ENCODE data around the gene LRBA. TPM values are rescaled to one million over a fixed set of nuclear protein-coding genes. Genes with fewer than 3 reads are reported as not detected.

Gene LRBA
- total and polyA plus RNA-seq, 2 of the 4 experiments (the other 2 are of a cell fraction) = 10.2 to 51.6 TPM

GRCh38 chr4:150949943-150950342, 65.1 kb downstream of the LRBA start:
- H3K4ac ChIP-seq (ENCODE audit: low read depth, low read length) = no peak overlapping the region
- H2AK5ac ChIP-seq (ENCODE audit: low read depth, low read length) = no peak overlapping the region
- H4K91ac ChIP-seq (ENCODE audit: insufficient read depth, low read depth, low read length) = no peak overlapping the region
- H3K23ac ChIP-seq (ENCODE audit: low read depth, low read length) = no peak overlapping the region
- POLR2A ChIA-PET (ENCODE audit: unreplicated experiment) = no interaction called here
- BruUV-seq (replicated peaks) = no TSS peak
- no peak overlapping the region for H2BK15ac ChIP-seq (ENCODE audit: low read depth, low read length)
- in situ Hi-C loops (cut with MboI; ENCODE audit: low sequenced_read_pairs) = no loop called here
- CTCF ChIA-PET = interaction anchor here (0.6 kb wide), 1 partner anchor 148 kb away, joined by 4 read pairs; no protein-coding TSS in a partner anchor
- no peak overlapping the region for H2AK9ac ChIP-seq (replicated peaks; ENCODE audit: low read depth, low read length, poor library complexity)
- H4K20me1 ChIP-seq (ENCODE audit: insufficient read depth, low read length) = no peaks in the 10 kb centered on the region
- no peak overlapping the region for H3K18ac ChIP-seq (ENCODE audit: low read depth, low read length)
- TF ChIP-seq, protein P1, sequence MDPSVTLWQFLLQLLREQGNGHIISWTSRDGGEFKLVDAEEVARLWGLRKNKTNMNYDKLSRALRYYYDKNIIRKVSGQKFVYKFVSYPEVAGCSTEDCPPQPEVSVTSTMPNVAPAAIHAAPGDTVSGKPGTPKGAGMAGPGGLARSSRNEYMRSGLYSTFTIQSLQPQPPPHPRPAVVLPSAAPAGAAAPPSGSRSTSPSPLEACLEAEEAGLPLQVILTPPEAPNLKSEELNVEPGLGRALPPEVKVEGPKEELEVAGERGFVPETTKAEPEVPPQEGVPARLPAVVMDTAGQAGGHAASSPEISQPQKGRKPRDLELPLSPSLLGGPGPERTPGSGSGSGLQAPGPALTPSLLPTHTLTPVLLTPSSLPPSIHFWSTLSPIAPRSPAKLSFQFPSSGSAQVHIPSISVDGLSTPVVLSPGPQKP (IDR thresholded peaks at IDR 0.05; ENCODE audit: borderline replicate concordance, low read depth, low read length) = no peak
- no peak for TF ChIP-seq CHD1 (IDR thresholded peaks at IDR 0.05; ENCODE audit: low read depth, low read length)
- TF ChIP-seq FOS (IDR thresholded peaks at IDR 0.05; ENCODE audit: low read depth, low read length) = no peak
- TF ChIP-seq CEBPB (IDR thresholded peaks at IDR 0.05; ENCODE audit: low read depth, low read length) = no peak
- TF ChIP-seq NFE2L2 (IDR thresholded peaks at IDR 0.05; ENCODE audit: low read depth, low read length) = no peak
- no peak for TF ChIP-seq MAFK (IDR thresholded peaks at IDR 0.05; ENCODE audit: low read depth, low read length)
- no peak for TF ChIP-seq RFX5 (IDR thresholded peaks at IDR 0.05; ENCODE audit: low read depth, low read length)
- TF ChIP-seq RCOR1 (IDR thresholded peaks at IDR 0.05; ENCODE audit: insufficient replicate concordance, low read length) = no peak
- TF ChIP-seq SMC3 (IDR thresholded peaks at IDR 0.05; ENCODE audit: low read depth, low read length) = no peak
- no peak for TF ChIP-seq RAD21 (IDR thresholded peaks at IDR 0.05; ENCODE audit: low read length)
- TF ChIP-seq CTCF (conservative IDR thresholded peaks at IDR 0.05; ENCODE audit: low read depth, low read length) = no peak
- H4K8ac ChIP-seq (ENCODE audit: low read depth in 2 of 2, low read length in 2 of 2) = no peak overlapping the region
- no peak overlapping the region for H4K5ac ChIP-seq (ENCODE audit: low read depth, low read length)
- H2BK120ac ChIP-seq (ENCODE audit: low read depth, low read length) = no peak overlapping the region
- H3K14ac ChIP-seq (replicated peaks; ENCODE audit: low read depth, low read length) = no peak overlapping the region
- no peaks in the 10 kb centered on the region for H3K9me3 ChIP-seq (ENCODE audit: control insufficient read depth, insufficient read depth, low read length)
- no peak overlapping the region for H2BK5ac ChIP-seq (ENCODE audit: low read depth, low read length, poor library complexity, severe bottlenecking)
- dilution Hi-C loops (cut with HindIII; ENCODE audit: low sequenced_read_pairs, unreplicated experiment) = no loop called here
- no peak overlapping the region for H3K9ac ChIP-seq (ENCODE audit: low read depth, low read length)
- H3K56ac ChIP-seq (ENCODE audit: extremely low read depth, insufficient read depth, low read length) = no peak overlapping the region
- no peak overlapping the region for H2BK20ac ChIP-seq (ENCODE audit: low read depth, low read length)
- no peak overlapping the region for H3K4me2 ChIP-seq (ENCODE audit: low read depth, low read length)
- no peaks in the 10 kb centered on the region for H3K9me1 ChIP-seq (ENCODE audit: insufficient read depth, low read length)
- DNase-seq (no peak), ATAC-seq (ENCODE audit: low read depth) (no peak)
- H3K27me3 ChIP-seq (ENCODE audit: control insufficient read depth, insufficient read depth, low read length) = no peaks in the 10 kb centered on the region
- intact Hi-C loops (cut with micrococcal nuclease) = no loop called here
- no peak overlapping the region for H3K4me3 ChIP-seq (ENCODE audit: insufficient read depth, low read depth, low read length)
- H3K27ac ChIP-seq (ENCODE audit: insufficient read depth, low read length) = no peak overlapping the region
- H3K4me1 ChIP-seq (ENCODE audit: control insufficient read depth, insufficient read depth, low read length) = no peaks in the 10 kb centered on the region
- H3K36me3 ChIP-seq (ENCODE audit: control insufficient read depth, insufficient read depth, low read length) = no peaks in the 10 kb centered on the region
- no peak overlapping the region for H2AFZ ChIP-seq (replicated peaks; ENCODE audit: low read length, poor library complexity)
- peaks cover 0 to 5% of the 10 kb centered on the region in 2 experiments; a peak in 2 of 4 replicates for H3K79me1 ChIP-seq (ENCODE audit: low read depth in 1 of 2, low read length in 2 of 2)
